Kasumi-1 (cell line): ENCODE results near the gene FGF3.

ENCODE experiments used
- DNase-seq, 2 experiments: peaks; one replicate each; lab custom pipeline; 2025; lab: John Stamatoyannopoulos, UW

Gene FGF3

DNA sequence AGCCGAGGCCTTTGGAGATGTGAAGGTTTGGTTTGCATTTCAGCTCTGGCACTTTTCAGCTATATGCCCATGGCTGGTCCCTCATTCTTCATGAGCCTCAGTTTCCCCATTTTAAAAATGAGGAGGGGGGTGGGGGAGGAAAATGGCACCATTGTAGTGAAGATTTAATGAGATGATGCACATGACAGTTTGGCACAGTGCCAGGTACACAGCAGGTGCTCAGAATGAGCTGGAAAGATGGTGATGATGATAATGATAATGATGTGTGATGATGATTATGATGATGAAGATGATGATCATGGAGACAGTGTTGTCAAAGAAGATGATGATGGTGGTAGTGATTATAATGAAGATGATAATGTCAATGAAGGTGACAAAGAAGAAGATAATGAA is 24.3 kb upstream of the FGF3 start:
- no peak for DNase-seq

DNA sequence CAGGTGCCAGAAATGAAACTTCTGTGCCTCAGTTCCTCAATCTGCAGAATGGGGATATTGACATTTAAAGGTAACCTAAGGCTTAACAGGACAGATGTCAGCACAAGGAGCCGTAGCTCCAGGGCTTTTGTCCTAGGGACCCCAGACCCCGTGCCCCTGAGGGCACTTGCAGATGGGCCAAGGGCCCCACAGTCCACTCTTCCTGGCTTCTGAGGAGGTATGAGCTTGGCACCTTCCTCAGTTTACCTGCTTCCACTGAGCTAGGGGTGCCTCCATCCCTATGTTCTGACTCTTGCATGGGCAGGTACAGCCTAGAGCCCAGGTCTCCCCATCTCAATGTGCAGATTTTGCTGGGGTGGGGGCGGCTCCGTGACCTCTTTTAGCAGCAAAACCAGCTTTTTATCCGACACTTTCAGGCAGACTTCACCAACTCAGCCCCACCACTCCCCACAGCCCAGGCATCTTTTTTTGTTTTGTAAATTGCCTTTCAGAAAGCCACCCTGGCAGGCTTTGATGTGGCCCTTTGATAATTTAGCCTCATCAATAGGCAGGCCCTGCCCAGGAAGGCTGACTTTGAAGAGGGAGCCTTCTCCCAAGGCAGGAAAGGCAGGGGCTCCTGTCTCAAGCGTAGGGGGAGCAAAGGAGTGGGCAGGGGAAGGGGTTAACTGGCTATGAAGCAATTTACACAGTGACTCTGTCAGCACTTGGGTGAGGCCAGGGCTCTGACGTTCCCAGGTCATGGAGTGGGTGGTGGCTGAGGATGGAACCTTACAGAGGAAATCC is 23.7 kb upstream of the FGF3 start:
- DNase-seq, result no peak

DNA sequence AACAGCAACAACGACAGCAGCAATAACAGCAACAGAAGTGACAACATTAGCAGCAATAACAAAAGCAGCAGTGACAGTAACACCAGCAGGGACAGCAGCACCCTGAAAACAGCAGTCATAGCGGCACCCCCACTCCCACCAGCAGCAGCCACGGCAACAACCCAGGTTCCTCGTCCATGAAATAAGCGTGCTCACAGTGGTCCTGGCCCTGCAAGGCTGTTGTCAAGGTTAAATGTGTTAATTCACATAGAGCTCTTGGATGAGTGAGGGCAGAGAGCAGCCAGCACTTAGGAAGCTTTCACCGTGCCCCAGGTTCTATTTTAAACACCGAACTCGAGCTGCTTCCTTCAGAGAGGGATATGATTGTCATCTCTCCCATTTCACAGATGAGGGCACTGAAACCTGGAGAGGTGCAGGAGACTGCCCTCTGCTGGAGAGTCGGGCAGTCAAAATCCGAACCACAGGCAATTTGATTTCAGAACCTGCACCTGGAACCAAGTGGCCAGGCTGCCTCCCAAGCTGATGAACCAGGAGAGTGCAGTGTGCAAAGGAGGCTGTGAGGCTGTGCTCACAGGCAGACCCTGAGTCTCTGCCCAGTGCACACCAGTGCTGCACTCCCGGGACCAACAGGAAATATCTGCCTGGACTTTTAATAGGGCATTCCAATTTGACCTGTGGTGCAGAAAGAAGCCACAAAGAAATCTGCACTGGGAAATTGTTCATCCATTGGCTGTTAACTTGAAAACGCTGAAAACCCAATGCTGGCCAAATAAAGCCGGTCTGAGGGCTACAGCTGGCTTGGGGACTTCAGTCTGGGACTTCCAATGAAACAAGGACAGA is 22.9 kb upstream of the FGF3 start:
- DNase-seq, result no peak

DNA sequence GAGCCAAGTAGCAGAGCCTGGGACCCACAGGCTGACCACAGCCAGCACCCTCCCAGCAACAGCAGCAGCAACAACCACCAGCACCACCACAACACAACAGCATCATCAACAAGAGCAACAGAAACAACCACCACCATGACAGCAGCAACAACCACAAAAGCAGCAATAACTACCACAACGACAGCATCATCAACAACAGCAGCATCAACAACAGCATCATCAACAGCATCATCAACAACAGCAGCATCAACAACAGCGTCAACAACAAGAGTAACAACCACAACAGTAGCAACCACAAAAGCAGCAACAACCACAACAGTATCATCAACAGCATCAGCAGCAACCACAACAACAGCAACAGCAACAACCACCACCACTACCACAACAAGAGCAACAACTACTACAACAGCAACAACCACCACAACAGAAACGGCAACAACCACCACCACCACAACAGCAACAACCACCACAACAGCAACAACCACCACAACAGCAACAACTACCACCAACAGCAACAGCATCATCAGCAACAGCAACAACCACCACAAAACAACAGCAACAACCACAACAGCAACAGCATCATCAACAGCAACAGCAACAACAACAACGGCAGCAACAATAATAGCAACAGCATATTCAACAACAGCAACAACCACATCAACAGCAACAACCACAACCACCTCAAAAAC is 22.1 kb upstream of the FGF3 start:
- DNase-seq, result no peak

- DNase-seq, result no peak
Observed at GRCh38 chr11:69840371-69841169, 21.4 kb upstream of the FGF3 start.

GRCh38 chr11:69839516-69839915 is 20.3 kb upstream of the FGF3 start:
- no peak for DNase-seq

GRCh38 chr11:69837791-69838190 is 18.6 kb upstream of the FGF3 start:
- DNase-seq, result no peak

DNA sequence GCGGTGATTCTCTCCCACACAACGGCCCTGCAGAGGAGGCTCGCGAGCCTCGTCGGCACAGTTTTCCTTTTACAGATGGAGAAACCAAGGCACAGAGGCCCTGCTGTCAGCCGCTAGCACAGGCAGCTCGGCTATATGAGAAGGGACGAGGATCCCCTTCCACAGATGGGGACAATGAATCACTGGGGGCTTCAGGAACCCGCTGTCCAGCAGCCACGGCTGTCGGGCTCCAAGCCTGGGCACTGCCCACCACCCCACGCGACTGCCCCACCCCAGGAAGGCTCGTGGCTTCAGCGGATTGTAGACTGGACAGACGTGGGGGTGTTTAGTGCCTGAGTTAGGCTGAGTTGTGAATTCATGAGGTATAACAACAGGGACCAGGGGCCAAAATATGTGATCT is 17.2 kb upstream of the FGF3 start:
- DNase-seq, result no peak

- DNase-seq, result no peak
Observed at GRCh38 chr11:69834811-69835800, 15.9 kb upstream of the FGF3 start.

GRCh38 chr11:69834251-69834650 is 15.0 kb upstream of the FGF3 start:
- DNase-seq, result no peak

- no peak for DNase-seq
Observed at GRCh38 chr11:69832561-69833413, 13.6 kb upstream of the FGF3 start.

- DNase-seq, result no peak
Observed at GRCh38 chr11:69831985-69832384, 12.8 kb upstream of the FGF3 start.

DNA sequence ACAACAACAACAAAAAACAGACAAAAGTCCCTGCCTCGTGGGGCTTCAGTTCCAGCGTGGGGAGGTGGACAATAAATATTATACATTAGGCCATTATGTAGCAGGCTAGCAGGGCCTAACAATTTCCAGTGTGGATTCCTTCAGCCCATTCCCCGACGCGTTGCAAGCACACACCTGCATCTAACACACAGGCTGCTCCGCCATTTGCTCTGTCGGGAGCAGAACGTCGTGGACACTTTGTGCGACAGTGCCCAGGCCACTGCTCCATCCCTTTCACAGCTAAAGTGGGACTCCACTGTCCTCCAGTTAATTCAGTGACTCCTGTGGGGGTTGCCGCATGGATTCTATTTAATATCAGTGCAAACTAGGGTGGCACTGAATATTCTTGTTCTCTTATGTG is 10.9 kb upstream of the FGF3 start:
- no peak for DNase-seq

DNA sequence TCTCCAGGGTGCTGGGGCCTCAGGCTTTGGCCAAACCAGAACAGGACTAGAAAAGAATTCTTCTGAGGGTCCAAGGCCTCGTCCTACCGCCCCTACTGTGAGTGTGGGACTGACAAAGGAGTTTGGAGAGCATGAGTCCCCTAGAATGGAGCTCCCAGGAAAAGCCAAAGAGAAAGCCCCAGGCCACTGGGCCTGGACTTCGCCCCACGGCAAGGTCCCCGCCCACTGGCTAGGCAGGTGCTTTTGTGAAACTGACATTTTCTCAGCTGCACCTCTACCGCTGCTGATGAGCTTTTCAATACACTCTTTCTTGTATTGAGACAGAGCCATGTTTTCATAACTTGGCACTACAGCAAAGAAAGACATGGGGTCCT is 9.7 kb upstream of the FGF3 start:
- DNase-seq, result no peak

DNA sequence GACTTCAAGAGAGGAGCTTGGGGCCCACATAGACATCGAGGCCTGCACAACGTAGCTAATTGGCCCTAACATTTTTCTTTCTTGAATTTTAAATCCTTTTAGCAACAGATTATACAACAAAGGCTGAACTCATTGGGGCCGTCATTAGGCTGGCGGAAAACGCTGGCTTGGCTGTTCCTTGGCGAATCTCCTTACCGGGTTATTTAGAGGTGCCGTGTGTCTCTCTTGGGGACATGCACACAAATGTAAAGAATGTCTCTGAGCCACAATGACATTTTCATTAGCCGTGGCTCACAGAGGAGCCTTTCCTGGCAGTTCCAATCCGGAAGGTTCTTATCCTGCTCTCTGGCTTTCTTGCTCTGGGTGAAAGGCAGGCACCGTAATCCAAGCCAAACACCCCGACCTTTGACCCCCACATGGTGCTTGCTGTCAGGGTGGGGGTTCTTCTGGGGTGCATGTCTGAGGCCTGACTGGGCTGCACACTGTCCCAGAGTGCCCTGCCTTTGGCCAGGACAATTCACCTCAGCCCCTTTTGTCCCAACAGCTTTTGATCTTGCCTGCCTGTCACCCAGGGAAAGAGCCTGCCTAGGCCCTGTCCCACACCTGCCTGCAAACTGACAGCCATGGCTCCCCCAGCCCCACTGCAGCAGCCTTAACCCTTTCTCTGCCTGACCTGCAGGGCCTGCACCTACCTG is 9.2 kb upstream of the FGF3 start:
- DNase-seq, result no peak

GRCh38 chr11:69826773-69827172 is 7.6 kb upstream of the FGF3 start:
- DNase-seq, result no peak

GRCh38 chr11:69825941-69826340 is 6.7 kb upstream of the FGF3 start:
- DNase-seq, result no peak

GRCh38 chr11:69825037-69825834 is 6.0 kb upstream of the FGF3 start:
- DNase-seq, result no peak
